Measurements from ENCODE around the gene C1orf159.

GRCh38 chr1:1146596-1146995 lies 30.7 kb upstream of the C1orf159 start:
- no peak for TF ChIP-seq EZH2 (IDR thresholded peaks at IDR 0.05)
- no peak for TF ChIP-seq POLR2AphosphoS5 (IDR thresholded peaks at IDR 0.05; ENCODE audit: borderline replicate concordance, low read depth, low read length)
- no peak for TF ChIP-seq FOXP2 (optimal IDR thresholded peaks at IDR 0.05; ENCODE audit: control extremely low read depth, extremely low read length, insufficient read depth)
